Activated T-cell treated with anti-CD3 and anti-CD28 coated beads, Interleukin-2, amount 50 U/mL, for 4 hours (primary cell): Measurements from ENCODE around the gene NEGR1. TPM values are rescaled to one million over a fixed set of nuclear protein-coding genes. Genes with fewer than 3 reads are reported as not detected.

Experiments
- ATAC-seq, 2 donors: fragments of 200-7000 bp; cut with Tn5 transposase; one replicate each; pipeline ENCODE4 v1.10.0; 2021
- DNase-seq: peaks from one replicate; pipeline ENCODE4 v3.0.0-alpha.2; 2020
- H3K27me3 Mint-ChIP-seq: one replicate; pipeline ENCODE4 v1.8.0; 2021; ENCODE audit warnings: low read depth, mixed read lengths
- H3K36me3 Mint-ChIP-seq: one replicate; pipeline ENCODE4 v1.8.0; 2022; ENCODE audit warnings: mixed read lengths; ENCODE audit not compliant: insufficient read depth
- H3K4me1 Mint-ChIP-seq: one replicate; pipeline ENCODE4 v1.8.0; 2021; ENCODE audit warnings: low read depth, mixed read lengths
- H3K4me3 Mint-ChIP-seq: one replicate; pipeline ENCODE4 v1.8.0; 2021; ENCODE audit warnings: mild to moderate bottlenecking, moderate library complexity, mixed read lengths
- H3K9me3 Mint-ChIP-seq: one replicate; pipeline ENCODE4 v1.8.0; 2021; ENCODE audit warnings: mixed read lengths
- total RNA-seq, 3 donors: library from RNA; stranded (reverse); gene quantifications; one replicate each; pipeline ENCODE4 v1.2.1, GENCODE V29; 2021

The NEGR1 gene
- total RNA-seq, 3 donors from 2014 or later = not detected

DNA sequence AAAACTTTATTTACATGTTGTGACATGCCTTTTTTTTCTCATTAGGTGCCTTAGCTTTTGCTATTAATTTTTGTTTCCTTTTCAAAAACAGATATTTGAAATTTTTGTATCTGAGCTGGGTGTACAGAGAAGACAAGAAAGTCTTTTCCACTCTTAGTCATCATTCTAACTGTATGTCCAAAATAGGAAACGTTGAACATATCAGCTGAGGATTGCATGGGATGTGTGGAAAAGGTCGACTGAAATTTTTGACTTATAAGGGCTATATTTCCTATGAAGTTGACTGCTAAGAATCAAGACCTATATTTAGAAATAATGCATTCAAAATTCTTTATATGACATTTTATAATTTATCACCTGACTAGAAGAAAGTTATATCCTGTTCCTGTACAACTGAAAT, 931.5 kb downstream of the NEGR1 start:
- ATAC-seq (no peak), DNase-seq (no peak)
- Mint-ChIP-seq H3K9me3 (peaks cover 8% of the 10 kb centered on the region), H3K4me3 (no peak overlapping the region), H3K36me3 (no peaks in the 10 kb centered on the region), H3K27me3 (no peaks in the 10 kb centered on the region), H3K4me1 (no peaks in the 10 kb centered on the region)

DNA sequence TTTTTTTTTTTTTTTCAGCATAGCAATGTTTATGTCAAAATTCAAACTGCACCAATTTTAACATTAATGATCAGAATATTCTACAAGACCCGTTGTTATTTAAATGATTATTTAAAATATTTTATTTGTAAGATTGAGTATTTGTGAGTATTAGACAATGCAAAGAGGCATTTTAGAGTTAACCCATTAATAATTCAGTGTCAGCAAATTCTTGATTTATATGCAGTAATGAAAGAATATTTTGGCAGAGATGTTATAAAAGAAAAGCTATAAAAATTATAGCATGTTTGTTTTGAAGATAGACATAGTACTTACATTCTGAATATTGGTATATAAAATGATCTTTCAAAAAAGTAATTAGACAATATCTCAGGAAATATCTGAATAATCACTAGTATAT, 932.0 kb downstream of the NEGR1 start:
- no peak for DNase-seq
- Mint-ChIP-seq H3K36me3 (no peaks in the 10 kb centered on the region), H3K4me3 (no peak overlapping the region), H3K9me3 (peaks cover 8% of the 10 kb centered on the region), H3K27me3 (no peaks in the 10 kb centered on the region), H3K4me1 (no peaks in the 10 kb centered on the region)
- ATAC-seq = no peak
